GM10266 (cell line): ENCODE results near the gene PDE6C.
"Not testable (repeated sequence)": the region's sequence is repeated elsewhere in the genome, so short reads cannot be mapped to it uniquely, and the experiment has no call there.

Source experiments
- DNase-seq: peaks from one replicate; pipeline ENCODE4 v3.0.0; 2012; ENCODE audit errors: extremely low spot score
- TF ChIP-seq, protein P1 (sequence below): IDR thresholded peaks from 2 replicates; pipeline ENCODE4 v1.5.1; 2012; ENCODE audit warnings: mild to moderate bottlenecking, low read depth; ENCODE audit not compliant: control insufficient read depth, insufficient read depth; ENCODE audit errors: missing control alignments

Gene PDE6C

DNA sequence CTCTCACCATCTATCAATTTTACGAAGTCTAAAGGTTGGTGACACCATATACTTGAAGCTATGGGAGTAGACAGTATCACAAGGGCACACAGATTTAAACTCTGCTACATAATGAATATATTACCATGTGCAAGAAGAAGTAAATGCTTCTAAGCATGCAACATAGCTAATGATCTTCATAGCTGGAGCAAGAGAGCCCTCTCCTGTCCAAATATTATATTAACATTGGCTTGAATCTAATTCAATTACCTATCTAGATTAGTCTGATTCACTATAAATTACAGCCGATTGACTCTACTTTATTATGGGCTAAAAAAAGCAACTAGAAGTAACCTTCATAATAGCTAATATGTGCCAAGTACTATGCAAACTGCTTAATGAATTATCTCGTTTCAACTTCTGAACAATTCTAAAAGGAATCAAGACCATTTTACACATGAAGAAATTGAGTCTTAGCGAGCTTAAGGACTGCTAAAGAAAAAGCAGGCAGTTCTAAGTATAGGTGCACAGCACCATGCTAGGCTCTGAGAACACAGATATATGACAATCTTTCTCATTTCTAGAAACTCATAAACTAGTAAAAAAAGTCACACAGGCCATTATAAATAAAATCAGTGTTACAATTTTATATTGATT lies 68.2 kb downstream of the PDE6C start:
- TF ChIP-seq, protein P1, sequence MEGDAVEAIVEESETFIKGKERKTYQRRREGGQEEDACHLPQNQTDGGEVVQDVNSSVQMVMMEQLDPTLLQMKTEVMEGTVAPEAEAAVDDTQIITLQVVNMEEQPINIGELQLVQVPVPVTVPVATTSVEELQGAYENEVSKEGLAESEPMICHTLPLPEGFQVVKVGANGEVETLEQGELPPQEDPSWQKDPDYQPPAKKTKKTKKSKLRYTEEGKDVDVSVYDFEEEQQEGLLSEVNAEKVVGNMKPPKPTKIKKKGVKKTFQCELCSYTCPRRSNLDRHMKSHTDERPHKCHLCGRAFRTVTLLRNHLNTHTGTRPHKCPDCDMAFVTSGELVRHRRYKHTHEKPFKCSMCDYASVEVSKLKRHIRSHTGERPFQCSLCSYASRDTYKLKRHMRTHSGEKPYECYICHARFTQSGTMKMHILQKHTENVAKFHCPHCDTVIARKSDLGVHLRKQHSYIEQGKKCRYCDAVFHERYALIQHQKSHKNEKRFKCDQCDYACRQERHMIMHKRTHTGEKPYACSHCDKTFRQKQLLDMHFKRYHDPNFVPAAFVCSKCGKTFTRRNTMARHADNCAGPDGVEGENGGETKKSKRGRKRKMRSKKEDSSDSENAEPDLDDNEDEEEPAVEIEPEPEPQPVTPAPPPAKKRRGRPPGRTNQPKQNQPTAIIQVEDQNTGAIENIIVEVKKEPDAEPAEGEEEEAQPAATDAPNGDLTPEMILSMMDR = peak; percentile 34
- no peak for DNase-seq

- DNase-seq = no peak
- TF ChIP-seq, protein P1 = no peak
These were observed 75.4 kb downstream of the PDE6C start for GRCh38 chr10:93687737-93688136.

- TF ChIP-seq, protein P1 = no peak
- DNase-seq = no peak
These were observed 83.4 kb downstream of the PDE6C start for GRCh38 chr10:93695740-93696139.

- DNase-seq = not testable (repeated sequence)
These were observed 84.2 kb downstream of the PDE6C start for GRCh38 chr10:93696582-93696981.

DNA sequence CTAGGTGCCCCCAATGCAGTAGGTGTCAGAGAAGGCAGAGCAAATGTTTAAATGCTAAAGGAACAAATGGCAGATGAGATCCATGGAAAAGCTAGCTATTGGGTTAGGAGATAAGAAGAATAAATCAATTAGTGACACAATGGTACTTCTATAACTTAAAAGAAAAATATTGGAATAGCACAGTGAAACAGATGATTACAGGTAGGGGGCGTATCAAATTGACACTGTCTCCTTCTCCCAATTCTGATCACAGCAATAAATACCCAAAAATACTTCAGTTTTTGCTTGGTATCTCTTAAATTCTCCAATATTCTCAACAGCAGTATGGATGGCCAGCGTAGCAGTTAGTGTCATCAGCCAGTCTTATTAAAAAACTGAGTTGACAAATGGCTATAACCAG lies 84.9 kb downstream of the PDE6C start:
- TF ChIP-seq, protein P1 = no peak

DNA sequence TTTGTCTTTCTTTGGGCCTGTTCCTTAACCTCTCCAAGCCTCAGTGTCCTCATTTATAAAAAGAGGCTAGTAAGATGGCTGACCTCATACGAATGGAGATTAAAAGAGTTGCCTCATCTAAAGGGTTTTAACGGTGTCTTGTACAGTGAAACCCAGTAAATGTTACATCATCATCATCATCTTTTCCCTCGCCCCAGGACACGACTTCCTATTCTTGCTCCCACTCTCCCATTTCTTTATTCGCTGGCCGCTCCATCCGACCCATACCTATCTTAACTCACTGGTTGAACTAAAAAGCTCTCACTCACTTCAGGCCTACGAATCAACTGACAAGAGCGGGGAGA lies 89.5 kb downstream of the PDE6C start:
- peak; percentile 25 for DNase-seq
- TF ChIP-seq, protein P1 = no peak

More for the DNA sequence above, 84.9 kb downstream of the PDE6C start:
- DNase-seq = no peak

DNA sequence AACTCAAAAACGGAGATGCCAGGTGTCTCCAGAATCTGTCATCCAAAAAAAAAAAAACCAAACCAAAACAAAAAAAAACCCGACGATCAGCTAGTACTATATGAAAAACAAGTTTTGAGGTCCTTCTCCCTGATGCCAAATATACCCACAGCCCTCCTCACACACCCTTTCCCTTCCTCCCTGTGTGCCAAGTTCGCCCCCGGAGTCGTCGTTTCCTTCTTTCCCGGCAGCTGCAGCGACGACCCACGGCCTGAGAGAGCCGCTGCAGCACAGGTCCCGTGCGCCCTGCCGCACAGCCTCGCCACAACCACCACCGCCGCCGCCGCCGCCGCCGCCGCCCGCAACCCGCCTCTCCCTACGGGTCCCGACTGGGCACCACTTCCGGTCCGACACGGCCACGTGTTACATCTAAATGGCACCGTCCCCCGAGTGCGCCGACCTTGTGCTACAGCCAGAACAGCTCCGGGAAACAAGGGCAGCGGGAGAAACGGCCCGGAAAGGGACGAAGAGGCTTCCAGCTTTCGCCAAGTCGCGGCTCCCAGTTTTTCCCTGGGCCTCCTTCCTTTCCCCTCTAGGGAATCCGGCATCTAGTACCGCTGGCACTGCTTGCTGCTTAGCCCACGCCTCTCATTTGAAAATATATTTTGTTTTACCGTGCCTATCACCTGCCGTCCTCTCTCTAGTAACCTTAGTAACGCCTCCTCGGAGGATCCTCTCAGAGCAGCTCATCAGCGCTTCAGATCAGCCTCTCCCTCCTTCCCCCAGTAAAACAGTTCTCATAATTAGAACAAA lies 90.1 kb downstream of the PDE6C start, which contains the start of gene FRA10AC1:
FRA10AC1 (minus strand) TSS at position 383 of the 792 bp plus-strand sequence. CDS start 2,486 bp downstream, outside the sequence.
- TF ChIP-seq, protein P1 = peak; percentile 59
- DNase-seq = peak; percentile 83
